Cardiac fibroblast (primary cell): ENCODE results near the gene STARD10.

ENCODE experiments used
- DNase-seq, 2 donors: peaks; one replicate each; pipeline versions ENCODE4 v3.0.0 to v3.0.0-alpha.2; 2010; ENCODE audit warnings: low read depth in 2 of 2
- H3K4me3 ChIP-seq, 2 donors: replicated peaks in 1 of 2; 1 replicate in 1 of 2; 2 replicates in 1 of 2; pipeline ENCODE4 v1.5.1; 2011; ENCODE audit warnings: low read depth in 2 of 2, low read length in 2 of 2, mild to moderate bottlenecking in 2 of 2, moderate library complexity in 1 of 2
- CTCF ChIP-seq: IDR thresholded peaks from one replicate; pipeline ENCODE4 v1.5.1; 2011; ENCODE audit warnings: low read depth, mild to moderate bottlenecking, low read length, inconsistent platforms

STARD10 gene

GRCh38 chr11:72747289-72747855, 46.5 kb downstream of the STARD10 start:
- DNase-seq = no peak
- H3K4me3 ChIP-seq = no peak overlapping the region
- TF ChIP-seq CTCF = no peak

GRCh38 chr11:72746821-72747220, 47.0 kb downstream of the STARD10 start:
- no peak for TF ChIP-seq CTCF
- H3K4me3 ChIP-seq = no peak overlapping the region
- no peak for DNase-seq

GRCh38 chr11:72745925-72746550, 47.8 kb downstream of the STARD10 start:
- no peak overlapping the region for H3K4me3 ChIP-seq
- TF ChIP-seq CTCF = no peak
- DNase-seq = no peak

GRCh38 chr11:72745511-72745910, 48.3 kb downstream of the STARD10 start:
- TF ChIP-seq CTCF = no peak
- DNase-seq = no peak
- H3K4me3 ChIP-seq = no peak overlapping the region

- no peak for TF ChIP-seq CTCF
- no peak for DNase-seq
- H3K4me3 ChIP-seq = no peak overlapping the region
Measured at GRCh38 chr11:72744474-72744873, 49.4 kb downstream of the STARD10 start.

GRCh38 chr11:72743321-72744221, 50.3 kb downstream of the STARD10 start:
- TF ChIP-seq CTCF = no peak
- DNase-seq = no peak
- H3K4me3 ChIP-seq = no peak overlapping the region
